H7 (cell line): ENCODE measurements around the gene FAM209A. TPM values are rescaled to one million over a fixed set of nuclear protein-coding genes. Genes with fewer than 3 reads are reported as not detected.

Experiments
- DNase-seq: peaks from one replicate; pipeline ENCODE4 v3.0.0; 2012
- H3K27me3 ChIP-seq: 2 replicates; pipeline ENCODE4 v1.6.0; 2011; ENCODE audit warnings: mild to moderate bottlenecking, low read length; ENCODE audit not compliant: control insufficient read depth, insufficient read depth
- H3K36me3 ChIP-seq: replicated peaks from 2 replicates; pipeline ENCODE4 v1.5.1; 2011; ENCODE audit warnings: low read length; ENCODE audit not compliant: control insufficient read depth, insufficient read depth
- H3K4me3 ChIP-seq: 2 replicates; pipeline ENCODE4 v1.5.1; 2011; ENCODE audit warnings: low read depth, mild to moderate bottlenecking, control low read depth, low read length, moderate library complexity; ENCODE audit not compliant: insufficient read depth
- total RNA-seq: library from RNA; depleted of rRNA; stranded (reverse); fragments of >200 nt; shearing (Covaris generic); gene quantifications from 2 replicates; pipeline ENCODE4 v1.2.3, GENCODE V29; 2014; rRNA removed

The FAM209A gene
- total RNA-seq, 1 experiment from 2014 or later: 0.45 TPM

GRCh38 chr20:56565511-56565910 is 41.0 kb downstream of the FAM209A start:
- Histone ChIP-seq H3K36me3 (no peaks in the 10 kb centered on the region), H3K4me3 (no peak overlapping the region), H3K27me3 (no peaks in the 10 kb centered on the region)
- DNase-seq: no peak

GRCh38 chr20:56566621-56567020 is 42.1 kb downstream of the FAM209A start:
- H3K4me3 ChIP-seq: no peak overlapping the region
- H3K36me3 ChIP-seq: no peaks in the 10 kb centered on the region
- DNase-seq: no peak

GRCh38 chr20:56570832-56571231 is 46.3 kb downstream of the FAM209A start:
- no peak overlapping the region for H3K4me3 ChIP-seq
- no peaks in the 10 kb centered on the region for H3K36me3 ChIP-seq
- no peaks in the 10 kb centered on the region for H3K27me3 ChIP-seq
- DNase-seq: no peak

More at GRCh38 chr20:56566621-56567020, 42.1 kb downstream of the FAM209A start:
- H3K27me3 ChIP-seq: no peaks in the 10 kb centered on the region

GRCh38 chr20:56572172-56572571 is 47.6 kb downstream of the FAM209A start:
- Histone ChIP-seq H3K4me3 (no peak overlapping the region), H3K27me3 (no peaks in the 10 kb centered on the region), H3K36me3 (no peaks in the 10 kb centered on the region)
- no peak for DNase-seq

GRCh38 chr20:56573986-56574385 is 49.4 kb downstream of the FAM209A start:
- Histone ChIP-seq H3K4me3 (no peak overlapping the region), H3K36me3 (no peaks in the 10 kb centered on the region), H3K27me3 (no peaks in the 10 kb centered on the region)
- DNase-seq: no peak

- H3K4me3 ChIP-seq: no peak overlapping the region
- DNase-seq: no peak
These were observed 50.1 kb downstream of the FAM209A start for GRCh38 chr20:56574531-56575142.

GRCh38 chr20:56575157-56575556 is 50.6 kb downstream of the FAM209A start:
- H3K4me3 ChIP-seq: no peak overlapping the region

More at GRCh38 chr20:56574531-56575142, 50.1 kb downstream of the FAM209A start:
- Histone ChIP-seq H3K36me3 (no peaks in the 10 kb centered on the region), H3K27me3 (no peaks in the 10 kb centered on the region)

More at GRCh38 chr20:56575157-56575556, 50.6 kb downstream of the FAM209A start:
- DNase-seq: no peak
- H3K27me3 ChIP-seq: no peaks in the 10 kb centered on the region
- H3K36me3 ChIP-seq: no peaks in the 10 kb centered on the region

Other genes with a start within 250 kb of the FAM209A start
- 19.1 and 23.9 TPM in 2 replicates for gene FAM210B, start 165.8 kb upstream of the FAM209A start, total RNA-seq
- 158 and 160 TPM in 2 replicates for gene AURKA, start 132.5 kb upstream of the FAM209A start, total RNA-seq
- 71.1 and 100 TPM in 2 replicates for gene CSTF1, start 132.1 kb upstream of the FAM209A start, total RNA-seq
- not detected in 2 replicates for gene CASS4, start 112.5 kb upstream of the FAM209A start, total RNA-seq
- gene RTF2, start 56.1 kb upstream of the FAM209A start, total RNA-seq: 59.7 and 60.8 TPM in 2 replicates
- gene FAM209B, start 8.5 kb downstream of the FAM209A start, total RNA-seq: 0.33 and 0.59 TPM in 2 replicates
- 23.6 and 38.4 TPM in 2 replicates for gene TFAP2C, start 104.6 kb downstream of the FAM209A start, total RNA-seq